RWPE2 (cell line): ENCODE measurements around the gene ANKRD55.

ENCODE experiments used
- ATAC-seq: fragments of 200-7000 bp; cut with Tn5 transposase; 3 replicates; pipeline ENCODE4 v1.9.1; 2021; ENCODE audit warnings: low read depth
- DNase-seq: peaks from one replicate; pipeline ENCODE4 v3.0.0-alpha.2; 2020; ENCODE audit warnings: low spot score
- H3K27ac ChIP-seq: fragments of 450-650 bp; 2 replicates; pipeline ENCODE4 v1.5.1; 2017; ENCODE audit warnings: mild to moderate bottlenecking; ENCODE audit not compliant: poor library complexity, severe bottlenecking
- H3K27me3 ChIP-seq: fragments of 250-450 bp; sonication (Bioruptor Pico); 2 replicates; pipeline ENCODE4 v1.5.1; 2021; ENCODE audit warnings: mild to moderate bottlenecking, moderate library complexity; ENCODE audit not compliant: insufficient read depth, poor library complexity, severe bottlenecking
- H3K36me3 ChIP-seq: fragments of 250-450 bp; sonication (Bioruptor Pico); 2 replicates; pipeline ENCODE4 v1.5.1; 2020; ENCODE audit warnings: low read depth, mild to moderate bottlenecking, moderate library complexity
- H3K4me1 ChIP-seq: fragments of 250-450 bp; sonication (Bioruptor Pico); 2 replicates; pipeline ENCODE4 v1.5.1; 2021; ENCODE audit warnings: mild to moderate bottlenecking, moderate library complexity; ENCODE audit not compliant: insufficient read depth, poor library complexity, severe bottlenecking
- H3K4me3 ChIP-seq: fragments of 250-450 bp; sonication (Bioruptor Pico); 2 replicates; pipeline ENCODE4 v1.5.1; 2021; ENCODE audit warnings: mild to moderate bottlenecking, moderate library complexity; ENCODE audit not compliant: severe bottlenecking
- H3K9me3 ChIP-seq: fragments of 250-450 bp; sonication (Bioruptor Pico); 2 replicates; pipeline ENCODE4 v1.5.1; 2021; ENCODE audit warnings: mild to moderate bottlenecking, moderate library complexity; ENCODE audit not compliant: severe bottlenecking
- TF ChIP-seq, protein P1 (sequence below): fragments of 450-650 bp; IDR thresholded peaks from one replicate; pipeline ENCODE4 v1.5.1; 2017; ENCODE audit warnings: mild to moderate bottlenecking, moderate library complexity; ENCODE audit not compliant: poor library complexity, severe bottlenecking

Gene ANKRD55

DNA sequence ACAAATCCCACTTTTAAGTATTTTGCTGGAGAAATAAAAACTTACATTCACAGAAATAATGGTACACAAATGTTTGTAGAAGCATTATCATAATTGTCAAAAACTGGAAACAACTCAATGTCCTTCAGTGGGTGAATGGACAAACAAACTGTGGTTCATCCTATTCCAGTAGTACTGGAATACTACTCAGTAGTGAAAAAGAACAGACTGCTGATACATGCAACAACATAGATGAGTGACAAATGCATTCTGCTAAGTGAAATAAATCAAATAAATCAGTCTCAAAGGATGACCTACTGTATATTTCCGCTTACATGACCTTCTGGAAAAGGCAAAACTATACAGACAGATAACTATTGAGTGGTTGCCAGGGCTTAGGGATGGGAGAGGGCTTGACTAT is 114.1 kb downstream of the ANKRD55 start:
- H3K27ac ChIP-seq: no peak overlapping the region
- no peak for ATAC-seq
- peaks cover 11% of the 10 kb centered on the region for H3K4me1 ChIP-seq
- H3K27me3 ChIP-seq: no peaks in the 10 kb centered on the region
- TF ChIP-seq, protein P1, sequence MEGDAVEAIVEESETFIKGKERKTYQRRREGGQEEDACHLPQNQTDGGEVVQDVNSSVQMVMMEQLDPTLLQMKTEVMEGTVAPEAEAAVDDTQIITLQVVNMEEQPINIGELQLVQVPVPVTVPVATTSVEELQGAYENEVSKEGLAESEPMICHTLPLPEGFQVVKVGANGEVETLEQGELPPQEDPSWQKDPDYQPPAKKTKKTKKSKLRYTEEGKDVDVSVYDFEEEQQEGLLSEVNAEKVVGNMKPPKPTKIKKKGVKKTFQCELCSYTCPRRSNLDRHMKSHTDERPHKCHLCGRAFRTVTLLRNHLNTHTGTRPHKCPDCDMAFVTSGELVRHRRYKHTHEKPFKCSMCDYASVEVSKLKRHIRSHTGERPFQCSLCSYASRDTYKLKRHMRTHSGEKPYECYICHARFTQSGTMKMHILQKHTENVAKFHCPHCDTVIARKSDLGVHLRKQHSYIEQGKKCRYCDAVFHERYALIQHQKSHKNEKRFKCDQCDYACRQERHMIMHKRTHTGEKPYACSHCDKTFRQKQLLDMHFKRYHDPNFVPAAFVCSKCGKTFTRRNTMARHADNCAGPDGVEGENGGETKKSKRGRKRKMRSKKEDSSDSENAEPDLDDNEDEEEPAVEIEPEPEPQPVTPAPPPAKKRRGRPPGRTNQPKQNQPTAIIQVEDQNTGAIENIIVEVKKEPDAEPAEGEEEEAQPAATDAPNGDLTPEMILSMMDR: no peak
- no peak for DNase-seq
- no peaks in the 10 kb centered on the region for H3K9me3 ChIP-seq
- no peak overlapping the region for H3K4me3 ChIP-seq
- H3K36me3 ChIP-seq: no peaks in the 10 kb centered on the region

DNA sequence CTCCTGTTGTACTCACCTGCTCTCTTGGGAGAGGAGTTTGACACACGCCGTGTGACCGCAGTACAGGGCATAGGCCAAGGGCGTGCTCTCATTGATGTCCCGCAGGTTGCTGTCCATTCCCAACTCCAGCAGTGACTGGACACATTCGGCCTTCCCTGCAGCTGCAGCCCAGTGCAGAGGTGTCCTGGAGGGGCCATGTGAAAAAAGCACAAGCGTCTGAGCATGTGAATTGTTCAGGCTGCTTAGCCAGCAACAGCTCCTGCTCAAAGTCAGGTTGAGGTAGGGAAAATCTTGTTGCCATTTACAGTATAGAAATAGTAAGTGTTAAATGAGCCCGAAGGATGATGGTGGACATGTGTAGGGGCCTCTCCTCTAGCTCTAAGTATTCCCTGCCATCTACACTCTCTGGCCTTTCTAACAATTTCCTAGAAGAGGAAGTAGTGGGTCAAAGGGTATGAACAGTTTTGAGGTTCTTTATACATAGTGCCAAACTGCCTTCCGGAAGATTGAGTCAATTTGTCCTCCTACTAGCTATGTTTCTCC is 116.5 kb downstream of the ANKRD55 start:
- no peaks in the 10 kb centered on the region for H3K36me3 ChIP-seq
- H3K4me1 ChIP-seq: peaks cover 11% of the 10 kb centered on the region
- TF ChIP-seq, protein P1: no peak
- H3K9me3 ChIP-seq: no peaks in the 10 kb centered on the region
- ATAC-seq (no peak), DNase-seq (no peak)
- H3K27me3 ChIP-seq: no peaks in the 10 kb centered on the region
- H3K4me3 ChIP-seq: no peak overlapping the region
- no peak overlapping the region for H3K27ac ChIP-seq

DNA sequence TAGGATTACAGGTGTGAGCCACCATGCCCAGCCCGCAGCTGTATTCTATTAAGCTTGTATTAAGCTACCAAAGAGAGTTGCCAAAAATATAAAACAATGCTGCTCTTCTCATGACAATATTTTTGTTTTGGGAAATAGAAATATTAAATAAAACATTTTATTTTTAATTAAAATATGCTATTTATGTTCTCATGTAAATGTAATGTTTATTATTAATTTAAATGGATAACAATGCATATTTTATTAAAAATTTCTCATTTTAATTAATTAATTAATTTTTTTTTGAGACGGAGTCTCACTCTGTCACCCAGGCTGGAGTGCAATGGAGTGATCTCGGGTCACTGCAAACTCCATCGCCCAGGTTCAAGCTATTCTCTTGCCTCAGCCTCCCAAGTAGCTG is 117.5 kb downstream of the ANKRD55 start:
- TF ChIP-seq, protein P1: no peak
- Histone ChIP-seq H3K4me1 (peaks cover 11% of the 10 kb centered on the region), H3K36me3 (no peaks in the 10 kb centered on the region), H3K27me3 (no peaks in the 10 kb centered on the region), H3K9me3 (no peaks in the 10 kb centered on the region), H3K27ac (no peak overlapping the region), H3K4me3 (no peak overlapping the region)
- DNase-seq (no peak), ATAC-seq (no peak)

DNA sequence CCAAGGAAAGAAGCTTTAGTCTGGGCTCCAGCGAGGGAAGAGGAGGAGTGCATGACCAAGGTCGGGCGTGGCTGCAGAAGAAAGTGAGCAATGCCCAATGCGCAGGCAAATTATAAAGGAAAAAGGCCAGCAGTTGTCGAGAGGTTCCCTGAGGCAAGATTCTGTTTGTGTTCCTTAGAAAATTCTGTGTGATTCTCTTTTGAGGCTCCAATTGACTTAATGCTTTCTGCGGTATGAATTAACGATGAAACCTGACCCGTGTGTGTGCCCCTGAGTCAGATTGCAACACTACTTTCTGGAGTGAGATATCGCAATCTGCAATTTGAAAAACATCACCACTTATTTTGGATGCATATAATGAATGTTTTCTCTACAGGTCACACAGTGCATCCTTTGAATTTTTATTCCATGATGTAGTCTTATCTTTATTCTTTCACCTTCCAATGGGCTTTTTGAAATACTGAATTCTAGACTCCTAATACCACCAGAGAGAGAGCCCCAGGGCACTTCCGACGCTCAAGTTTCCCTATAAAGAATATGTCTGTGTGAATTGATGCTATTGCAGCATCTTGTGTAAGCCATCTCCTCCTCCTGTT is 120.5 kb downstream of the ANKRD55 start:
- peak; percentile 93 for ATAC-seq
- peak overlapping the region; percentile 34 for H3K27ac ChIP-seq
- TF ChIP-seq, protein P1: no peak

DNA sequence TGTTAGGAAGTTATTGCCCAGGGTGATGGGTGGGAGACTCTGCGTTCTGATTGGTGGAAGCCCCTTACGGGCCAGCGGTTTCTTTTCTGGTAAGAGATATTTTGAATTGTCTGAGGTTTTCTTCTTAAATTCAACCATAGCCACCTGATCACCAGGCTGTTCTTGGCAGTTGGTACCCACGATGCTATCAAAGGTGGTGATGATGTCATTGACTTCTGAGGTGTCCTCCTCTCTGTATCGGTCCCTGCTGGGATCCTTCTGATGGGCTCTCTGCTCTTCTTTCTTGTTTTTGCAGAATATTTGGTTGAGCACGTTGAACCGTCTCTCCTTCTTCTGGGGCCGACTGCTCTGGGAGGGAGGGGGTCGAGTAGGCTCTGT is 121.7 kb downstream of the ANKRD55 start:
- TF ChIP-seq, protein P1: no peak
- no peak for ATAC-seq
- H3K4me3 ChIP-seq: no peak overlapping the region
- H3K4me1 ChIP-seq: peaks cover 11% of the 10 kb centered on the region
- no peaks in the 10 kb centered on the region for H3K36me3 ChIP-seq
- H3K9me3 ChIP-seq: no peaks in the 10 kb centered on the region
- no peak overlapping the region for H3K27ac ChIP-seq
- no peaks in the 10 kb centered on the region for H3K27me3 ChIP-seq
- no peak for DNase-seq

More for the DNA sequence above, 120.5 kb downstream of the ANKRD55 start:
- H3K4me1 ChIP-seq: peaks cover 11% of the 10 kb centered on the region
- no peaks in the 10 kb centered on the region for H3K9me3 ChIP-seq
- H3K36me3 ChIP-seq: no peaks in the 10 kb centered on the region
- peak; percentile 85 for DNase-seq
- no peaks in the 10 kb centered on the region for H3K27me3 ChIP-seq
- H3K4me3 ChIP-seq: no peak overlapping the region
